Left ventricle myocardium inferior (tissue), 1 donor: ENCODE results near the gene SPOUT1. TPM values are rescaled to one million over a fixed set of nuclear protein-coding genes. Genes with fewer than 3 reads are reported as not detected.

Source experiments
- DNase-seq: peaks from one replicate; pipeline ENCODE4 v3.0.0-alpha.2; 2020
- H3K27ac ChIP-seq: fragments of 200-600 bp; replicated peaks from 2 replicates; pipeline ENCODE4 v1.8.0; 2021
- H3K27me3 ChIP-seq: fragments of 200-600 bp; 2 replicates; pipeline ENCODE4 v1.8.0; 2021; ENCODE audit warnings: low read depth
- H3K36me3 ChIP-seq: fragments of 200-600 bp; 2 replicates; pipeline ENCODE4 v1.8.0; 2021
- H3K4me1 ChIP-seq: fragments of 200-600 bp; 2 replicates; pipeline ENCODE4 v1.8.0; 2021
- H3K4me3 ChIP-seq: fragments of 200-600 bp; 2 replicates; pipeline ENCODE4 v1.8.0; 2021; ENCODE audit warnings: mild to moderate bottlenecking, moderate library complexity
- H3K9me3 ChIP-seq: fragments of 200-600 bp; replicated peaks from 2 replicates; pipeline ENCODE4 v1.8.0; 2021
- CTCF ChIP-seq: fragments of 200-600 bp; IDR thresholded peaks from 2 replicates; pipeline ENCODE4 v1.8.0; 2021; ENCODE audit warnings: antibody characterized with exemption, mild to moderate bottlenecking, borderline replicate concordance
- intact Hi-C: fragments of 100-400 bp; cut with micrococcal nuclease; formaldehyde crosslinking; loops from one replicate; pipeline ENCODE4 v1.11.0; 2022
- total RNA-seq: library from RNA; stranded (reverse); fragmentation: NEBNext Ultra II Directional; extraction: Animal tissue kit (Norgen Biotek cat#: 25700); gene quantifications from one replicate; pipeline ENCODE4 v1.2.1, GENCODE V29; 2021
- donor health status: DM: no; HTN: yes; CAD: no; lungs with severe emphysema.

SPOUT1 gene
- total RNA-seq, 1 donor from 2014 or later = 17.5 TPM

GRCh38 chr9:128792978-128793686 is 36.5 kb downstream of the SPOUT1 start:
- H3K36me3 ChIP-seq = peaks cover 85% of the 10 kb centered on the region
- TF ChIP-seq CTCF = no peak
- H3K9me3 ChIP-seq = no peaks in the 10 kb centered on the region
- H3K27ac ChIP-seq = no peak overlapping the region
- no peaks in the 10 kb centered on the region for H3K27me3 ChIP-seq
- intact Hi-C loops = no loop called here
- peaks cover 5% of the 10 kb centered on the region for H3K4me1 ChIP-seq
- no peak for DNase-seq
- no peak overlapping the region for H3K4me3 ChIP-seq

GRCh38 chr9:128792134-128792533 is 37.5 kb downstream of the SPOUT1 start:
- H3K4me3 ChIP-seq = no peak overlapping the region
- peaks cover 15% of the 10 kb centered on the region for H3K4me1 ChIP-seq
- intact Hi-C loops = no loop called here
- H3K36me3 ChIP-seq = peaks cover 75% of the 10 kb centered on the region
- no peak overlapping the region for H3K27ac ChIP-seq
- H3K9me3 ChIP-seq = no peaks in the 10 kb centered on the region
- no peak for DNase-seq
- no peaks in the 10 kb centered on the region for H3K27me3 ChIP-seq
- no peak for TF ChIP-seq CTCF

GRCh38 chr9:128790536-128790935 is 39.1 kb downstream of the SPOUT1 start:
- peaks cover 60% of the 10 kb centered on the region for H3K36me3 ChIP-seq
- no peak overlapping the region for H3K27ac ChIP-seq
- no peak for DNase-seq
- H3K4me1 ChIP-seq = peaks cover 21% of the 10 kb centered on the region
- no peak overlapping the region for H3K4me3 ChIP-seq
- no peaks in the 10 kb centered on the region for H3K27me3 ChIP-seq
- no peak for TF ChIP-seq CTCF
- no peaks in the 10 kb centered on the region for H3K9me3 ChIP-seq
- intact Hi-C loops = no loop called here

- H3K27ac ChIP-seq = no peak overlapping the region
- no peaks in the 10 kb centered on the region for H3K9me3 ChIP-seq
- no peaks in the 10 kb centered on the region for H3K27me3 ChIP-seq
- intact Hi-C loops = no loop called here
- peaks cover 43% of the 10 kb centered on the region for H3K36me3 ChIP-seq
- no peak for TF ChIP-seq CTCF
- DNase-seq = no peak
- H3K4me1 ChIP-seq = peaks cover 21% of the 10 kb centered on the region
- peak overlapping the region; percentile 100 for H3K4me3 ChIP-seq
Observed at GRCh38 chr9:128788445-128788844, 41.1 kb downstream of the SPOUT1 start.

- DNase-seq = no peak
- Histone ChIP-seq H3K27me3 (no peaks in the 10 kb centered on the region), H3K27ac (peak overlapping the region; percentile 94), H3K36me3 (peaks cover 35% of the 10 kb centered on the region), H3K9me3 (no peaks in the 10 kb centered on the region), H3K4me3 (peak overlapping the region; percentile 100), H3K4me1 (peaks cover 21% of the 10 kb centered on the region)
- no peak for TF ChIP-seq CTCF
- intact Hi-C loops = no loop called here
Observed at GRCh38 chr9:128787659-128788058, 41.9 kb downstream of the SPOUT1 start.
